ENCODE results near the gene FHIT. TPM values are rescaled to one million over a fixed set of nuclear protein-coding genes. Genes with fewer than 3 reads are reported as not detected.

The FHIT gene
- total and polyA plus RNA-seq, 2 of the 4 experiments (the other 2 are of a cell fraction) = 0.07 TPM; not detected in 1

DNA sequence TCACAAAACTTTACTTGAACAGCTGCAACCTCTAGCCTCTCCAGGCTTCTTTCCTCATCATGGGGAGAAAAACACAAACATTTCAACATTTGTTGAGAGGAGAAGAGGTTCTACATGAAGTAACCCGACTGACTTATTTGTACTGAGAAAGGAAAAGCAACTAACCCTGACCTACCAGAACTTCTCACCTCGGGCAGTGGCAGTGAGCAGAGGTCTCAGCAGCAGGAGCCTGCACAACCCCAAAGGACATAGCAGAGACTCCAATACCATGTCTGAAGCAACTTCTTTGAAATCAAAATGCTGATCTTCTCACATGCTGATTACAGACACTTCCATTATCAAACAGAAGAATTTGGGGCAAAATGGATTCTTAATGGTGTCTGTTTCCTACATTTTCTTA, 1115.8 kb downstream of the FHIT start:
- no peaks in the 10 kb centered on the region for H3K79me1 ChIP-seq (ENCODE audit: low read depth in 1 of 2, low read length in 2 of 2)
- H3K27ac ChIP-seq (ENCODE audit: insufficient read depth, low read length) = no peak overlapping the region
- ChIA-PET CTCF (no interaction called here), POLR2A (ENCODE audit: unreplicated experiment) (no interaction called here)
- H2BK20ac ChIP-seq (ENCODE audit: low read depth, low read length) = no peak overlapping the region
- no peaks in the 10 kb centered on the region for H3K27me3 ChIP-seq (ENCODE audit: control insufficient read depth, insufficient read depth, low read length)
- no peak overlapping the region for H4K5ac ChIP-seq (ENCODE audit: low read depth, low read length)
- H3K56ac ChIP-seq (ENCODE audit: extremely low read depth, insufficient read depth, low read length) = no peak overlapping the region
- no peak overlapping the region for H4K91ac ChIP-seq (ENCODE audit: insufficient read depth, low read depth, low read length)
- H3K4me3 ChIP-seq (ENCODE audit: insufficient read depth, low read depth, low read length) = no peak overlapping the region
- H3K4ac ChIP-seq (ENCODE audit: low read depth, low read length) = no peak overlapping the region
- no CpG with 5 or more reads among the region's 2 CpGs for WGBS, 2 experiments (ENCODE audit: extremely low coverage in 2 of 2, insufficient read length in 1 of 2)
- H3K4me2 ChIP-seq (ENCODE audit: low read depth, low read length) = no peak overlapping the region
- no peaks in the 10 kb centered on the region for H3K4me1 ChIP-seq (ENCODE audit: control insufficient read depth, insufficient read depth, low read length)
- ATAC-seq (ENCODE audit: low read depth) (no peak), DNase-seq (no peak)
- no peaks in the 10 kb centered on the region for H4K20me1 ChIP-seq (ENCODE audit: insufficient read depth, low read length)
- TF ChIP-seq NFE2L2 (IDR thresholded peaks at IDR 0.05; ENCODE audit: low read depth, low read length) (no peak), FOS (IDR thresholded peaks at IDR 0.05; ENCODE audit: low read depth, low read length) (no peak), MAZ (IDR thresholded peaks at IDR 0.05; ENCODE audit: borderline replicate concordance, low read depth, low read length) (no peak), SMC3 (IDR thresholded peaks at IDR 0.05; ENCODE audit: low read depth, low read length) (no peak), MXI1 (IDR thresholded peaks at IDR 0.05; ENCODE audit: borderline replicate concordance, low read depth, low read length) (no peak), RCOR1 (IDR thresholded peaks at IDR 0.05; ENCODE audit: insufficient replicate concordance, low read length) (no peak), POLR2A (IDR thresholded peaks at IDR 0.05; ENCODE audit: low read depth, low read length) (no peak), RAD21 (IDR thresholded peaks at IDR 0.05; ENCODE audit: low read length) (no peak), BHLHE40 (IDR thresholded peaks at IDR 0.05; ENCODE audit: low read depth, low read length) (no peak), MAFK (IDR thresholded peaks at IDR 0.05; ENCODE audit: low read depth, low read length) (no peak), CEBPB (IDR thresholded peaks at IDR 0.05; ENCODE audit: low read depth, low read length) (no peak), RFX5 (IDR thresholded peaks at IDR 0.05; ENCODE audit: low read depth, low read length) (no peak), CHD1 (IDR thresholded peaks at IDR 0.05; ENCODE audit: low read depth, low read length) (no peak)
- TF ChIP-seq, protein P1, sequence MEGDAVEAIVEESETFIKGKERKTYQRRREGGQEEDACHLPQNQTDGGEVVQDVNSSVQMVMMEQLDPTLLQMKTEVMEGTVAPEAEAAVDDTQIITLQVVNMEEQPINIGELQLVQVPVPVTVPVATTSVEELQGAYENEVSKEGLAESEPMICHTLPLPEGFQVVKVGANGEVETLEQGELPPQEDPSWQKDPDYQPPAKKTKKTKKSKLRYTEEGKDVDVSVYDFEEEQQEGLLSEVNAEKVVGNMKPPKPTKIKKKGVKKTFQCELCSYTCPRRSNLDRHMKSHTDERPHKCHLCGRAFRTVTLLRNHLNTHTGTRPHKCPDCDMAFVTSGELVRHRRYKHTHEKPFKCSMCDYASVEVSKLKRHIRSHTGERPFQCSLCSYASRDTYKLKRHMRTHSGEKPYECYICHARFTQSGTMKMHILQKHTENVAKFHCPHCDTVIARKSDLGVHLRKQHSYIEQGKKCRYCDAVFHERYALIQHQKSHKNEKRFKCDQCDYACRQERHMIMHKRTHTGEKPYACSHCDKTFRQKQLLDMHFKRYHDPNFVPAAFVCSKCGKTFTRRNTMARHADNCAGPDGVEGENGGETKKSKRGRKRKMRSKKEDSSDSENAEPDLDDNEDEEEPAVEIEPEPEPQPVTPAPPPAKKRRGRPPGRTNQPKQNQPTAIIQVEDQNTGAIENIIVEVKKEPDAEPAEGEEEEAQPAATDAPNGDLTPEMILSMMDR (conservative IDR thresholded peaks at IDR 0.05; ENCODE audit: low read depth, low read length) = no peak
- TF ChIP-seq, protein P2, sequence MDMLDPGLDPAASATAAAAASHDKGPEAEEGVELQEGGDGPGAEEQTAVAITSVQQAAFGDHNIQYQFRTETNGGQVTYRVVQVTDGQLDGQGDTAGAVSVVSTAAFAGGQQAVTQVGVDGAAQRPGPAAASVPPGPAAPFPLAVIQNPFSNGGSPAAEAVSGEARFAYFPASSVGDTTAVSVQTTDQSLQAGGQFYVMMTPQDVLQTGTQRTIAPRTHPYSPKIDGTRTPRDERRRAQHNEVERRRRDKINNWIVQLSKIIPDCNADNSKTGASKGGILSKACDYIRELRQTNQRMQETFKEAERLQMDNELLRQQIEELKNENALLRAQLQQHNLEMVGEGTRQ (IDR thresholded peaks at IDR 0.05; ENCODE audit: low read depth, low read length) = no peak
- TF ChIP-seq, protein P3, sequence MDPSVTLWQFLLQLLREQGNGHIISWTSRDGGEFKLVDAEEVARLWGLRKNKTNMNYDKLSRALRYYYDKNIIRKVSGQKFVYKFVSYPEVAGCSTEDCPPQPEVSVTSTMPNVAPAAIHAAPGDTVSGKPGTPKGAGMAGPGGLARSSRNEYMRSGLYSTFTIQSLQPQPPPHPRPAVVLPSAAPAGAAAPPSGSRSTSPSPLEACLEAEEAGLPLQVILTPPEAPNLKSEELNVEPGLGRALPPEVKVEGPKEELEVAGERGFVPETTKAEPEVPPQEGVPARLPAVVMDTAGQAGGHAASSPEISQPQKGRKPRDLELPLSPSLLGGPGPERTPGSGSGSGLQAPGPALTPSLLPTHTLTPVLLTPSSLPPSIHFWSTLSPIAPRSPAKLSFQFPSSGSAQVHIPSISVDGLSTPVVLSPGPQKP (IDR thresholded peaks at IDR 0.05; ENCODE audit: borderline replicate concordance, low read depth, low read length) = no peak
- in situ Hi-C loops (cut with MboI; ENCODE audit: low sequenced_read_pairs) (no loop called here), dilution Hi-C loops (cut with HindIII; ENCODE audit: low sequenced_read_pairs, unreplicated experiment) (no loop called here), intact Hi-C loops (cut with micrococcal nuclease) (no loop called here)
- no peak overlapping the region for H2AK9ac ChIP-seq (replicated peaks; ENCODE audit: low read depth, low read length, poor library complexity)
- no peak overlapping the region for H2AK5ac ChIP-seq (ENCODE audit: low read depth, low read length)
- H3K23ac ChIP-seq (ENCODE audit: low read depth, low read length) = no peak overlapping the region
- no peaks in the 10 kb centered on the region for H3K36me3 ChIP-seq (ENCODE audit: control insufficient read depth, insufficient read depth, low read length)
- no peak overlapping the region for H3K14ac ChIP-seq (replicated peaks; ENCODE audit: low read depth, low read length)
- H2BK120ac ChIP-seq (ENCODE audit: low read depth, low read length) = no peak overlapping the region
- H2AFZ ChIP-seq (replicated peaks; ENCODE audit: low read length, poor library complexity) = no peak overlapping the region
- no peaks in the 10 kb centered on the region for H3K9me3 ChIP-seq (ENCODE audit: control insufficient read depth, insufficient read depth, low read length)
- no peak overlapping the region for H3K18ac ChIP-seq (ENCODE audit: low read depth, low read length)
- H3K9me1 ChIP-seq (ENCODE audit: insufficient read depth, low read length) = no peaks in the 10 kb centered on the region
- H3K9ac ChIP-seq (ENCODE audit: low read depth, low read length) = no peak overlapping the region
- no peak overlapping the region for H4K8ac ChIP-seq (ENCODE audit: low read depth in 2 of 2, low read length in 2 of 2)
- no TSS peak for BruUV-seq (replicated peaks)
- no peak overlapping the region for H2BK15ac ChIP-seq (ENCODE audit: low read depth, low read length)
- no peak overlapping the region for H2BK5ac ChIP-seq (ENCODE audit: low read depth, low read length, poor library complexity, severe bottlenecking)
